HG02678 (cell line): ENCODE data around the gene ITGA11.

ENCODE experiments used
- ATAC-seq: cut with Tn5 transposase; IDR thresholded peaks from one replicate; pipeline ENCODE4 v1.9.1; 2021; ENCODE audit warnings: mild to moderate bottlenecking, moderate library complexity; ENCODE audit not compliant: unreplicated experiment

ITGA11 gene

GRCh38 chr15:68431792-68432401, at the start of gene ITGA11:
TSS of gene ITGA11 (minus strand) at chr15:68432163. CDS start at chr15:68432066, 97 bp downstream.
- no peak for ATAC-seq

DNA sequence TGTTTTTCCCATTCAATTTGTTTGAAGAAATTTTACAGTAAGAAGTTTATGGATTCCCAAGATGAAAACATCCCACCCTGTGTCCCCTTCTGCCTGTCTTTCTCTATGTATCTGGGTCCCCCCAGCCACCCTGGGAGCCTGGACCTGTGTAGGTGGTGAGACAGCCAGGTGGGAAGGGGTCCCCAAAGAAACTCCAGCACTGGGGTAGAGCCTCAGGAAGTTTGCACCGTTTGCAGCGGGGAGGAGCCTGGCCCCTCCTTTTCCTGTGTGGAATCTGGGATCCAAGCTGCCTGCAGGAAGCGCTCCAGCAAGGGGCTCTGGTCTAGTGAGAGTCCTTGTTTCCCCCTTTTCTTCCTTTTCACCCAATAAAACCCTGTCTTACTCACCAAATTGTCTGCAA, 49.4 kb upstream of the ITGA11 start:
- ATAC-seq, result no peak

- no peak for ATAC-seq
Measured at GRCh38 chr15:68480296-68480695, 48.3 kb upstream of the ITGA11 start.

GRCh38 chr15:68479870-68480269, 47.9 kb upstream of the ITGA11 start:
- no peak for ATAC-seq

DNA sequence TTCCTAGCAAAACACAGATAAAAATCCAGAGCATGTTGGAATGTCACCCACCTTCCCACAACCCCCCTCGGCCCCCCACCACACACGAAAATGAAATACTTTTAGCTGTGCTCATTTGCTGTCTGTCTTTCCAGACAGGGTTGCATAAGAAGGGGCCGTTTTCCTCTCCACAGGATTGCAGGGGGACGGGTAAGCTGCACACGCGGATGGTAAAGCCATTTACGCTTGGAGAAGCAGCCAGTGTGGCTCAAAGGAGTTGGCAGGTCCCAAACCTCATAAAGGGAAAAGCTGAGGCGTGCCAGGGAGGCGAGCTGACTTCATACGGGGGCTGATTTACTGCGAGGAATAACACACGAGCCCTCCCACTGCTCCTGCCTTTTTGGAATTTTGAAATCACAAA, 47.4 kb upstream of the ITGA11 start:
- no peak for ATAC-seq

DNA sequence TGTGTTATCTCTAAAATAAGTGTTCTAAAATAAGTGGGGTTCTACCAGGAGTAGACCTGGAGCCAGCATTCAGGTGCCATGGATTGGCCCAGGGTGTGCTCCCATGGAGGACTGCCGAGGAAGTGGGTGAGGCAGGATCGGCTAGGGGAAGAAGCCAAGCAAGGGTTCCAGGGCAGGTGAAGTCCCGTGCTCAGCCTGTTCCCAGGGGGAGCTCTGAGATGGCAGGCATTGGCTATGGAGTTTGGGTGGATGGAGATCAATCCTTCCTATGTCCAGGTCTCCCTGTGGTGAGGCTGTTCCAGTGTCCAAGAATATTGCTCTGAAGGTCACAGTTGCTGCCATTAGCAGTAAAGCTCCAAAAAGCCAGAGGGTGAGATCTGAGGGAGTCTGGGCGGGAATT, 46.9 kb upstream of the ITGA11 start:
- ATAC-seq, result no peak

DNA sequence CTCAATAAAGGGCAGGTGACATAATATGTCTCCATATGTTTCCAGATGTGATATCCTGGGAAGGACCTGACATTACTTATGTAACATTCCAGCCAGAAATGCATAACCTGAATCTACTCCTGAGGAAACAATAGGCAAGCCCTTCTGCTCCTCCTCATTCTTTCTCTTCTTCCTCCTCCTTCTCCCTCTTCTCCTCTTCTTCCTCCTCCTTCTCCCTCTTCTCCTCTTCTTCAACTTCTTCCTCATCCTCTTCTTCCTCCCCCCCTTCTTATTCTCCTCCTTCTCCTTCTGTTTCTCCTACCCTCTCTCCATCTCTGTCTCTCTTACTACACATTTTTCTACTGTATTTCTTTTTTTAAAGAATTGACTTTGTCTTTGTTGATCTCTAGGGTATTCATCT, 43.5 kb upstream of the ITGA11 start:
- ATAC-seq, result no peak

GRCh38 chr15:68471541-68471940, 39.6 kb upstream of the ITGA11 start:
- no peak for ATAC-seq

DNA sequence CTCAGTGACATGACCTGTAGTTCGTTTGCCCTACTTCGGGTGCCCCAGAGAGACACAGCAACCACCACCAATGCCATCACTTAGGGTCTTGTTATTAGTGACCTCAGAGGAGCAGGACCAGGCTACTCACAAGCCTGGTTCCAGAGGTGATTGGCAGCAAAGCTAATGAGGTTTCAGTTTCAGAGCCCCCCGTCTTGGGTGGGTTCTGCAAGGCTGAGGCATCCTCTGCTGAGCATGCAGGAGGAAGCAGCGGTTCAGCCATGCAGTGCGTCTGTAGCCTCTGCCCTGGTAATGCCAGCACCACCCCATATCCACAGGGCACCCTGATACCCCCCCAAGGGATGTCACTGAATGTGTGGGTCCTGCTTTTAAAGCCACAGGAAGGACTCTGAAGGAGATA, 39.0 kb upstream of the ITGA11 start:
- no peak for ATAC-seq

- ATAC-seq, result no peak
Measured at GRCh38 chr15:68470049-68470742, 38.2 kb upstream of the ITGA11 start.

DNA sequence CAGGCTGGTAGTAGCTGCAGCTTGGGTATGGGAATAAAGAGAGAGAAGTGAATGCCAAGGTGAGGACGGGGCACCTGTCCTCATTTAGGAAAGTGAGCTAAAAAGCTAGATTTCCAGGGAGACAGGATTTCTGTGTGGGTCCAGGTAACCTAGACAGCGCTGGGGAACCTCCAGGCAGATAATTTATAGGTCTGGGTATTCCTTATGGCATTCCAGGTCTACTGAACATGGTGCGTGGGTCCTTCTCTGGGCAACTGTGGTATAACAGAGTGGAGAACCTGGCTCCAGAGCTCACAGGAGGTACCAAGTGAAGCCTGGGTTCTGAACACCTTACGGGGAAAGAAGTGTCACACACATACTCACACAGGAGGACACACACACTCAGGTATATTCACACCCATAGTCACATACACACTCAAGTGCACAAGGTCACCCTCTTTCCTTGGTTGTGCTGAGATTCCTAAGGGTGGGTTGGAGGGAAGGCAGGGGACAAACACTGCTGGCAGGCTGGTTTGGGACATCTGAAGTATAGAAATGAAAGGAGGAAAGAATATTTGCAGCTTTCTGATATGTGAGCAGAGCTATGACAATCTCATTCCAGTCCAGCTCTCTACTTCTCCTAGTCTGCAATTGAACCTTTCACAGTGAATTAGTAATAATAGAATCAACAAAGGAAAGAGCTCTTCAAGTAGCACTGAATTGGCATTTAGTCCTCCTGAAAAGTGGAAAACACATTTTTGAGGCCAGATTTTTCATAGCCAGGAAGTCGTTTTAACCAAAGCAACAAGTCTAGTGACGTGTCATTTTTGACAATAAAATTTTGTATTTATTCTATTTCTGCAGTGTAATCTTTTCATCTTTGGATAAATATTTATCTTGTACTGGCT, 37.4 kb upstream of the ITGA11 start:
- no peak for ATAC-seq

- no peak for ATAC-seq
Measured at GRCh38 chr15:68466876-68467275, 34.9 kb upstream of the ITGA11 start.

DNA sequence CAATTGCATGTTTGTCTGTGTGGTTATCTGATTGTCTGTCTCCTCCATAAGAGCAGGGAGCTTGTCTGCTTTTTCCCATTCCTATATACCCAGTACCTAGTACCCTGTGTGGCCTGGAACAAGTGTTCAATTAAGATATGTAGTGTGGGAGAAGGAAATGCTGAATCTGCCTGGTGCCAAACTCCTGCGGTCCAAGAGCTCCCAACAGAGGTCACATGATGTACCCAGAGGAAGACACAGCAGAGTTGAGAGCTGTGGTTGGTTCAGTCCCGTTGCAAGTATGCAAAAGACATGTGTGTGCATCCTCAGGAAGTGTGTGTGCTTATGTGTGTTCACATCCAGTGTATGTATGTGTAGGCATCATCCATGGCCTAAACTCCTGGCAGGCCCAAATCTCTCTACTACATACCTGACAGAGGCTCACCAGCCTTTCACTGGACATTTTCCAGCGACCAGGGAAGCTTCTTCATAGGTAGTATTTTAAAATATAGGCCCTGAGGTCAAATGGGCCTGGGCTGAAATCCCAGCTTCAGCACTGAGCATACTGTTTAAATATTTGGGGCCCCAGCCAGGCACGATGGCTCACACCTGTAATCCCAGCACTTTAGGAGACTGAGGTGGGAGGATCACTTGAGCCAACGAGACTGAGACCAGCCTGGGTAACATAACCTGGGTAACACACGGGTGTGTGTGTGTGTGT, 34.0 kb upstream of the ITGA11 start:
- ATAC-seq, result no peak

DNA sequence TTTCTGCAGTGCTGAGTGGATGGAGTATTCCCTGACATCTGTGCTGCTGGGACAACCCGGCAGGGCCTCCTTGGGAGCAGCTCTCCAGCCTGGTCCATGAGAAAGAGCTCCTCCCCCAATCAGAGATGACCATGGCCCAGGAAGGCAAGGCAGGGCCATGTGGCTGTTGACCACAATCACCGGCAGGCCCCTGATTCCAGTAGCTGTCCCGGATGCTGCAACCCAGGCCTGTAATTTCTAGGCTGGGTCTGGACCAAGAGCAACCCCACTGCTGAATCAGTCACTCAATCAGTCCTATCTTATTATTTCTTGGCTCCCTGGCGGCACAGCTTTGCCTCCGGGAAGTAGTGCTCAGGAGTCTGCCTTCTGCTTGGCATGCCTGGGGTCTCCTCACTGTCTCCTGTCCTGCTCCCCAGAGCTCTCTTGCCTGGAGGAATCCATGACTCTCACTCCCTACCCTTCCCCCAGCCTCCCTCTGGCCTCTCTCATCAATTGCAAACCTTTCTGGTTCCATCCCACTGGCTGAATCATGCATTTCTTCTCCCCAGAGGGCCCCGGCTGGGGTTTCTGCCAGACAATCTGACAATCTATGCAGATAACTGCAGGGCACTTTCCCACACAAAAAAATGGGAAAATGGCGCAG, 32.6 kb upstream of the ITGA11 start:
- ATAC-seq, result no peak

- ATAC-seq, result no peak
Measured at GRCh38 chr15:68463996-68464395, 32.0 kb upstream of the ITGA11 start.

DNA sequence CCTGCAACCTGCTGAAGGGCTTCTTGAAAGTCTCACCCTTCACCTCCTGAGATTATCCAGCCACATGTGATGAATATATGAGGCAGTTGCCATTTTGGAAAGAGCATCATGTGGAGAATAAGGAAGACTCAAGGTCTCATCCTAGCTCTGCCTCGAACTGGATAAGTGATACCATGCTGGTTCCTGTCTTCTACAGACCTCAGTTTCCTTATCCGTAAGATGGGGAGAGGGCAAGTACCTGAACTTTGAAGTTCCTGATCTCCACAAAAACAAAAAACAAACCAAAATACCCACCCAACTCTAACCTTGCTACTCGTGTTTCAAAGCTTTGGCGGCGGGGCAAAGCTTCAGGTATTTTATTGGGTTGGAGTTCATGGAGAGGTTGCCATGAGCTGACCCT, 31.5 kb upstream of the ITGA11 start:
- no peak for ATAC-seq

GRCh38 chr15:68460166-68460565, 28.2 kb upstream of the ITGA11 start:
- ATAC-seq, result no peak

DNA sequence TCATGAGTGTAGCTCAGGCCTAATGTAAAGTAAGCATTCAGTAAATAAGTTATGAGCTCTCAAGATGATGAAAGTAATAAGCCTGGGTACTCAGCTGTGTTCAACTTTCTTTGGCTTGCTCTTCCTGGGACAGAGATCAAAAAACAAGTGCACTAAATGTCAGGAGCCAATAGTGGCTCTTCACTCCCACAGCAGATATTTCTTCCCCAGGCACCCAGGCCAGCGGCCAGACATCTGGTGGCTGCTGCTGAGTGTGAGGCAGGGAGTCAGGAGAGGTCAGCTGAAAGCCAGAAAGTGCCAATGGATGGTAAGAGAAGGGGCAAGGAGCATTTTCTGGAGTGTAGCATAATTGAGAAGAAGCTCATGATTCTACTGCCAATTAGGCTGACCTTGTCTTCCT, 18.2 kb upstream of the ITGA11 start:
- no peak for ATAC-seq

DNA sequence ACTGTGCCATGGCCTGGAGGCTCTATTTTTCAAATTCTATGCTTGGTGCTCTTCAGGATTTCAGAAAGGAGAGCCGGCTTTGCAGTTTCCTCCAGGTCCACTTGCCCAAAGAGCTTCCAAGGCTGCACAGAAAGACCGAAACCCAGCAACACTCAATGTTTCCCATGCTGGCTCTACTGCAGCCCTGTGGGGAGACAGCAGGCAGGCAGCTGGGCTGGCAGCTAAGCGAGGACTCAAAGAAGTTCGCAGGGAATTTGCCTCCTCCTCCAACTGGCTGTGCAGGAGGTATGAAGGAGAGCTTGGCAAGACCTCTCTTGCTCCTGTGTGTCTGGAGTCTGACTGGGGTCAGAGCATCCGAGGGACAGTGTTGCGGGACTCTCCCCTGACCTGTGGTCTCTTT, 17.4 kb upstream of the ITGA11 start:
- ATAC-seq, result no peak

- ATAC-seq, result no peak
Measured at GRCh38 chr15:68447976-68448755, 16.2 kb upstream of the ITGA11 start.
